Activated CD4-positive, CD25-positive, alpha-beta regulatory T cell treated with anti-CD3 and anti-CD28 coated beads, Interleukin-2, amount 50 U/mL, for 72 hours (primary cell): Measurements from ENCODE around the gene SLC5A10.
A peak's percentile ranks its signal among the peaks of the same experiment; 100 is the strongest.
"Not testable (repeated sequence)": the region's sequence is repeated elsewhere in the genome, so short reads cannot be mapped to it uniquely, and the experiment has no call there.

ENCODE experiments used
- DNase-seq: peaks from one replicate; pipeline ENCODE4 v3.0.0; 2021

SLC5A10 gene

GRCh38 chr17:18948476-18949006 lies 3.4 kb upstream of the SLC5A10 start:
- DNase-seq = no peak

- DNase-seq = no peak
Observed at GRCh38 chr17:18949566-18949965, 2.4 kb upstream of the SLC5A10 start.

GRCh38 chr17:18950346-18950745 lies 1.6 kb upstream of the SLC5A10 start:
- DNase-seq = no peak

GRCh38 chr17:18950944-18951905 lies 740 bp upstream of the SLC5A10 start:
- no peak for DNase-seq

GRCh38 chr17:18953231-18953728 lies 1.3 kb downstream of the SLC5A10 start:
- no peak for DNase-seq

- DNase-seq = no peak
Observed at GRCh38 chr17:18954321-18954720, 2.4 kb downstream of the SLC5A10 start.

GRCh38 chr17:18955009-18955408 lies 3.0 kb downstream of the SLC5A10 start:
- DNase-seq = no peak

GRCh38 chr17:18956021-18956420 lies 4.1 kb downstream of the SLC5A10 start:
- DNase-seq = not testable (repeated sequence)

GRCh38 chr17:18956581-18956980 lies 4.6 kb downstream of the SLC5A10 start:
- DNase-seq = no peak

GRCh38 chr17:18957831-18958230 lies 5.9 kb downstream of the SLC5A10 start:
- no peak for DNase-seq

- DNase-seq = no peak
Observed at GRCh38 chr17:18958611-18959010, 6.6 kb downstream of the SLC5A10 start.

GRCh38 chr17:18959071-18959844 lies 7.3 kb downstream of the SLC5A10 start:
- DNase-seq = no peak

- no peak for DNase-seq
Observed at GRCh38 chr17:18959845-18960240, 7.9 kb downstream of the SLC5A10 start.

GRCh38 chr17:18960241-18960665 lies 8.3 kb downstream of the SLC5A10 start:
- DNase-seq = no peak

- peak; percentile 93 for DNase-seq
Observed at GRCh38 chr17:18960803-18961511, 9.0 kb downstream of the SLC5A10 start.

- no peak for DNase-seq
Observed at GRCh38 chr17:18961634-18962493, 9.9 kb downstream of the SLC5A10 start.

GRCh38 chr17:18962494-18962815 lies 10.5 kb downstream of the SLC5A10 start:
- DNase-seq = no peak

- DNase-seq = no peak
Observed at GRCh38 chr17:18963126-18964017, 11.4 kb downstream of the SLC5A10 start.

GRCh38 chr17:18964018-18964351 lies 12.0 kb downstream of the SLC5A10 start:
- no peak for DNase-seq

- DNase-seq = no peak
Observed at GRCh38 chr17:18964550-18964949, 12.6 kb downstream of the SLC5A10 start.
